Measurements from ENCODE around the gene KRT77. TPM values are rescaled to one million over a fixed set of nuclear protein-coding genes. Genes with fewer than 3 reads are reported as not detected.

KRT77 gene
- total and polyA plus RNA-seq, 2 donors (not counting 1 experiment from before 2014, with no cell fraction given): not detected

DNA sequence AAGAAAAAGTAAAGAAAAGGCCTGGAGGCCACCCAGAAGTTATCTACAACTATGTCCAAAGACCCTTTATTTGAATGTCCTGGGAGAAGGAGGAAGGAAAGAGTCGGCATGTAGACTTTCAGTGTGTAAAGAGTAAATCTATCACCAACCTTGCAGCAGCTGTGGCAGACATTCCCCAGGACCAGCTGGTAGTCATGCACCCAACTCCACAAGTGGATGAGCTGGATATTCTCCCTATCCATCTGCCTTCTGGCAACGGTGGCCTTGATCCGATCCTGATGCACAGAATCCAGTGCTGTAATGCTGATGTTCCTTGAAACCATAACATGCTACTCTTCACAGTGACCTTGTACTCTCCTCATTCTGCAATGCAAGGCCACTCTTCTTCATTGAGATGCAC, 46.5 kb upstream of the KRT77 start:
- no peak overlapping the region for H2AFZ ChIP-seq (ENCODE audit: low read length)
- no peaks in the 10 kb centered on the region for H3K27me3 ChIP-seq (ENCODE audit: control insufficient read depth, insufficient read depth, low read length)
- no peak overlapping the region for H3K9ac ChIP-seq (ENCODE audit: insufficient read depth, low read length)
- H3K4me2 ChIP-seq (ENCODE audit: extremely low read depth, insufficient read depth, low read length): no peak overlapping the region
- no peaks in the 10 kb centered on the region for H3K36me3 ChIP-seq (ENCODE audit: control insufficient read depth, insufficient read depth, low read length)
- no peaks in the 10 kb centered on the region for H3K4me1 ChIP-seq (ENCODE audit: control insufficient read depth, extremely low read depth, insufficient read depth, low read length)
- no peak for TF ChIP-seq CTCF (conservative IDR thresholded peaks at IDR 0.05 in 1 of 2, IDR thresholded peaks at IDR 0.05 in 1 of 2; ENCODE audit: low read depth in 1 of 2, low read length in 2 of 2)
- no peak for TF ChIP-seq EZH2 (IDR thresholded peaks at IDR 0.05; ENCODE audit: low read length, missing control alignments)
- no peaks in the 10 kb centered on the region for H3K9me3 ChIP-seq (ENCODE audit: control insufficient read depth, insufficient read depth, low read depth, low read length)
- no peaks in the 10 kb centered on the region for H3K79me2 ChIP-seq (ENCODE audit: control insufficient read depth, insufficient read depth, low read length)
- no peak overlapping the region for H3K27ac ChIP-seq (ENCODE audit: insufficient read depth, low read length)
- DNase-seq (ENCODE audit: low read depth in 2 of 2): no peak
- no peaks in the 10 kb centered on the region for H4K20me1 ChIP-seq (ENCODE audit: control insufficient read depth, extremely low read depth, insufficient read depth, low read length)
- H3K4me3 ChIP-seq (replicated peaks in 1 of 4; ENCODE audit: control extremely low read depth in 1 of 4, insufficient read depth in 1 of 4, low read depth in 3 of 4, low read length in 4 of 4): no peak overlapping the region

GRCh38 chr12:52748578-52748977, 45.3 kb upstream of the KRT77 start:
- no peaks in the 10 kb centered on the region for H3K4me1 ChIP-seq (ENCODE audit: control insufficient read depth, extremely low read depth, insufficient read depth, low read length)
- no peaks in the 10 kb centered on the region for H4K20me1 ChIP-seq (ENCODE audit: control insufficient read depth, extremely low read depth, insufficient read depth, low read length)
- H3K4me2 ChIP-seq (ENCODE audit: extremely low read depth, insufficient read depth, low read length): no peak overlapping the region
- no peak overlapping the region for H3K27ac ChIP-seq (ENCODE audit: insufficient read depth, low read length)
- no peaks in the 10 kb centered on the region for H3K79me2 ChIP-seq (ENCODE audit: control insufficient read depth, insufficient read depth, low read length)
- H3K36me3 ChIP-seq (ENCODE audit: control insufficient read depth, insufficient read depth, low read length): no peaks in the 10 kb centered on the region
- H3K27me3 ChIP-seq (ENCODE audit: control insufficient read depth, insufficient read depth, low read length): no peaks in the 10 kb centered on the region
- H3K9ac ChIP-seq (ENCODE audit: insufficient read depth, low read length): no peak overlapping the region
- DNase-seq (ENCODE audit: low read depth in 2 of 2): no peak
- H3K9me3 ChIP-seq (ENCODE audit: control insufficient read depth, insufficient read depth, low read depth, low read length): no peaks in the 10 kb centered on the region
- TF ChIP-seq CTCF (conservative IDR thresholded peaks at IDR 0.05 in 1 of 2, IDR thresholded peaks at IDR 0.05 in 1 of 2; ENCODE audit: low read depth in 1 of 2, low read length in 2 of 2): no peak
- no peak for TF ChIP-seq EZH2 (IDR thresholded peaks at IDR 0.05; ENCODE audit: low read length, missing control alignments)
- no peak overlapping the region for H3K4me3 ChIP-seq (replicated peaks in 1 of 4; ENCODE audit: control extremely low read depth in 1 of 4, insufficient read depth in 1 of 4, low read depth in 3 of 4, low read length in 4 of 4)
- H2AFZ ChIP-seq (ENCODE audit: low read length): no peak overlapping the region

DNA sequence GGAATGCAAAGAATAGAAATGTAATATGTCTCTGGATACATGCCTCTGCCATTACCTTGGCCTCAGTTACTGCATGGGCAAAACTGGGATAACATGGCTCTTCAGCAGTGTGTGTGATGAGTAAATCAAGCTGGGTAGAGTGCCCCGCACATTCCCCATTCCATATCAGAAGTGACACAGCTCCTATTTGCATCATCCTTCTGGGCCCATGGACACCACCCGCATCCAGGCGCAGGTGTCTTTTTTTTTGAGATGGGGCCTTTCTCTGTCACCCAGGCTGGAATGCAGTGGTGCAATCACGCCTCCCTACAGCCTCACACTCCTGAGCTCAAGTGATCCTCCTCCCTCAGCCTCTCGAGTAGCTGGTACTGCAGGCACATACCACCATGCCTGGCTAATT, 42.2 kb upstream of the KRT77 start:
- Histone ChIP-seq H3K4me2 (ENCODE audit: extremely low read depth, insufficient read depth, low read length) (no peak overlapping the region), H3K4me3 (replicated peaks in 1 of 4; ENCODE audit: control extremely low read depth in 1 of 4, insufficient read depth in 1 of 4, low read depth in 3 of 4, low read length in 4 of 4) (no peak overlapping the region), H3K9ac (ENCODE audit: insufficient read depth, low read length) (no peak overlapping the region), H3K79me2 (ENCODE audit: control insufficient read depth, insufficient read depth, low read length) (no peaks in the 10 kb centered on the region), H3K27ac (ENCODE audit: insufficient read depth, low read length) (no peak overlapping the region), H3K36me3 (ENCODE audit: control insufficient read depth, insufficient read depth, low read length) (no peaks in the 10 kb centered on the region), H3K27me3 (ENCODE audit: control insufficient read depth, insufficient read depth, low read length) (no peaks in the 10 kb centered on the region), H4K20me1 (ENCODE audit: control insufficient read depth, extremely low read depth, insufficient read depth, low read length) (no peaks in the 10 kb centered on the region), H3K9me3 (ENCODE audit: control insufficient read depth, insufficient read depth, low read depth, low read length) (no peaks in the 10 kb centered on the region), H2AFZ (ENCODE audit: low read length) (no peak overlapping the region), H3K4me1 (ENCODE audit: control insufficient read depth, extremely low read depth, insufficient read depth, low read length) (no peaks in the 10 kb centered on the region)
- TF ChIP-seq CTCF (conservative IDR thresholded peaks at IDR 0.05 in 1 of 2, IDR thresholded peaks at IDR 0.05 in 1 of 2; ENCODE audit: low read depth in 1 of 2, low read length in 2 of 2): no peak
- TF ChIP-seq EZH2 (IDR thresholded peaks at IDR 0.05; ENCODE audit: low read length, missing control alignments): no peak
- no peak for DNase-seq (ENCODE audit: low read depth in 2 of 2)
